PC-9 (cell line): ENCODE data around the gene BTNL8.

Source experiments
- CTCF ChIP-seq: fragments of 200-600 bp; sonication (generic); conservative IDR thresholded peaks from 2 replicates; pipeline ENCODE4 v1.6.1; 2017; ENCODE audit warnings: mixed run types, antibody characterized with exemption, mild to moderate bottlenecking, moderate library complexity
- EZH2 ChIP-seq: fragments of 200-600 bp; sonication (generic); IDR thresholded peaks from 2 replicates; pipeline ENCODE4 v1.8.0; 2017; ENCODE audit warnings: antibody characterized with exemption, low read depth

GRCh38 chr5:180852495-180852894, 46.5 kb upstream of the BTNL8 start:
- no peak for TF ChIP-seq EZH2
- no peak for TF ChIP-seq CTCF
